ENCODE measurements around the gene TMEM205. TPM values are rescaled to one million over a fixed set of nuclear protein-coding genes. Genes with fewer than 3 reads are reported as not detected.

TMEM205 gene
- total and polyA plus RNA-seq, 2 of the 13 experiments (the other 11 are each of a cell fraction or from before 2014, with no cell fraction given): 45.5 to 98.7 TPM

- Histone ChIP-seq H3K4me2 (ENCODE audit: low read depth, low read length) (peak overlapping the region; percentile 68), H3K4me1 (ENCODE audit: insufficient read depth, low read length) (peaks cover 35% of the 10 kb centered on the region), H3K9ac (ENCODE audit: insufficient read depth, low read depth, low read length) (no peak overlapping the region), H3K79me2 (ENCODE audit: insufficient read depth, low read length) (no peaks in the 10 kb centered on the region), H3K27me3 (ENCODE audit: control insufficient read depth in 1 of 2, insufficient read depth in 2 of 2, low read length in 2 of 2) (no peaks in the 10 kb centered on the region), H3K4me3 (replicated peaks in 1 of 3; ENCODE audit: insufficient read depth in 1 of 3, low read depth in 2 of 3, low read length in 3 of 3) (peak overlapping the region; percentile 25 to 51 (median 47); a peak in 5 of 6 replicates), H3K36me3 (replicated peaks in 1 of 2; ENCODE audit: control insufficient read depth in 1 of 2, insufficient read depth in 2 of 2, low read length in 2 of 2) (no peaks in the 10 kb centered on the region), H3K27ac (ENCODE audit: extremely low read length, insufficient read depth, low read length) (peak overlapping the region; percentile 45), H4K20me1 (ENCODE audit: insufficient read depth, low read length) (no peaks in the 10 kb centered on the region), H3K9me3 (ENCODE audit: low read length) (no peaks in the 10 kb centered on the region), H2AFZ (ENCODE audit: low read length) (no peak overlapping the region)
- DNase-seq (ENCODE audit: low spot score) (peak; percentile 86), ATAC-seq (peak; percentile 94), FAIRE-seq (peak; percentile 86)
- intact Hi-C loops (cut with micrococcal nuclease; ENCODE audit: unreplicated experiment): no loop called here
- WGBS (ENCODE audit: low lambda C conversion rate): 7% methylated on average over 6 of the region's 10 CpGs
- ChIA-PET CTCF (ENCODE audit: low intra/inter-chr PET ratio, low total read pairs) (no interaction called here), POLR2A (interaction anchor here (1.0 to 2.3 kb wide), 4 partner anchors 8 to 51 kb away, joined by 4 to 10 read pairs (median 4); partner anchors contain the start of genes CCDC159, RAB3D, SWSAP1 and TMEM205)
- no TSS peak for BruUV-seq (replicated peaks)
- in situ Hi-C loops (cut with HindIII; ENCODE audit: extremely low pct_ligation_motif_present, low pct_unique_long_range_greater_than_20kb): no loop called here
- no peak for TF ChIP-seq MTERF4 (CRISPR knock-in tag; IDR thresholded peaks at IDR 0.05)
- no peak for TF ChIP-seq ZNF549 (CRISPR knock-in tag; IDR thresholded peaks at IDR 0.05)
- no peak for TF ChIP-seq ZNF503 (CRISPR knock-in tag; IDR thresholded peaks at IDR 0.05)
- TF ChIP-seq NFAT5 (CRISPR knock-in tag; IDR thresholded peaks at IDR 0.05): no peak
- no peak for TF ChIP-seq ZNF660 (CRISPR knock-in tag; IDR thresholded peaks at IDR 0.05; ENCODE audit: borderline replicate concordance, low read depth)
- no peak for TF ChIP-seq ZNF841 (CRISPR knock-in tag; IDR thresholded peaks at IDR 0.05; ENCODE audit: borderline replicate concordance)
- no peak for TF ChIP-seq HMGXB3 (CRISPR knock-in tag; IDR thresholded peaks at IDR 0.05; ENCODE audit: borderline replicate concordance)
- no peak for TF ChIP-seq ZNF782 (CRISPR knock-in tag; IDR thresholded peaks at IDR 0.05; ENCODE audit: borderline replicate concordance)
- no peak for TF ChIP-seq ZNF720 (CRISPR knock-in tag; IDR thresholded peaks at IDR 0.05)
- TF ChIP-seq ZKSCAN1 (IDR thresholded peaks at IDR 0.05; ENCODE audit: low read length): no peak
- TF ChIP-seq HCFC1 (IDR thresholded peaks at IDR 0.05; ENCODE audit: low read depth, low read length): no peak
Observed at GRCh38 chr19:11324079-11324661, 21.9 kb downstream of the TMEM205 start.
